Gastrocnemius medialis (tissue), 4 donors: ENCODE results near the gene COL4A1. TPM values are rescaled to one million over a fixed set of nuclear protein-coding genes. Genes with fewer than 3 reads are reported as not detected.

Experiments used
- ATAC-seq, 2 donors: fragments of 150-250 bp; one replicate each; pipeline ENCODE4 v1.9.1; 2016
- DNase-seq, 2 donors: peaks; one replicate each; pipeline ENCODE4 v3.0.0-alpha.2; 2019
- H3K27ac ChIP-seq, 4 donors: fragments of 200-600 bp; sonication (generic); 1 replicate in 1 of 4; 2 replicates in 3 of 4; pipeline ENCODE4 v1.5.1; 2016 to 2018; ENCODE audit warnings: mild to moderate bottlenecking in 2 of 4, moderate library complexity in 1 of 4
- H3K27me3 ChIP-seq, 3 donors: fragments of 200-600 bp; sonication (generic) in 2 of 3; 1 replicate in 1 of 3; 2 replicates in 2 of 3; pipeline versions ENCODE4 v1.5.1 to v1.6.0; 2016 to 2019; ENCODE audit warnings: mild to moderate bottlenecking in 1 of 3, moderate library complexity in 1 of 3
- H3K36me3 ChIP-seq, 2 donors: fragments of 200-600 bp; sonication (generic) in 1 of 2; one replicate each; pipeline ENCODE4 v1.5.1; 2017 to 2018
- H3K4me1 ChIP-seq, 2 donors: fragments of 200-600 bp; sonication (generic) in 1 of 2; one replicate each; pipeline ENCODE4 v1.5.1; 2016 to 2017; ENCODE audit warnings: mild to moderate bottlenecking in 2 of 2
- H3K4me3 ChIP-seq, 4 donors: fragments of 200-600 bp; sonication (generic) in 3 of 4; 1 replicate in 1 of 4; 2 replicates in 3 of 4; pipeline ENCODE4 v1.5.1; 2016 to 2019; ENCODE audit warnings: mild to moderate bottlenecking in 2 of 4
- H3K9me3 ChIP-seq, 3 donors: fragments of 200-600 bp; sonication (generic) in 2 of 3; 1 replicate in 1 of 3; 2 replicates in 2 of 3; pipeline ENCODE4 v1.5.1; 2016 to 2019
- CTCF ChIP-seq, 5 experiments: fragments of 450-650 bp in 3 of 5; fragments of 200-600 bp in 2 of 5; sonication (generic) in 2 of 5; IDR thresholded peaks in 4 of 5; conservative IDR thresholded peaks in 1 of 5; 1 replicate in 4 of 5; 2 replicates in 1 of 5; pipeline ENCODE4 v1.5.1; 2016 to 2019; ENCODE audit warnings: antibody characterized with exemption in 5 of 5, mild to moderate bottlenecking in 3 of 5, moderate library complexity in 3 of 5
- POLR2A ChIP-seq, 2 donors: fragments of 450-650 bp; IDR thresholded peaks; one replicate each; pipeline ENCODE4 v1.6.1; 2017; ENCODE audit warnings: antibody characterized with exemption in 2 of 2, mild to moderate bottlenecking in 2 of 2, moderate library complexity in 2 of 2
- in situ Hi-C, 4 donors: fragments of 200-750 bp; cut with MboI; loops; one replicate each; pipeline versions ENCODE4 v1.15.0 to v1.8.0; 2017; ENCODE audit warnings: low sequenced_read_pairs in 4 of 4
- intact Hi-C: fragments of 100-400 bp; cut with DNase I; formaldehyde crosslinking; loops from one replicate; pipeline ENCODE4 v1.15.1; 2023; ENCODE audit warnings: low total_unique reads
- total RNA-seq, 4 donors: library from RNA; depleted of rRNA; stranded (reverse); fragments of >200 nt; gene quantifications; one replicate each; pipeline versions ENCODE4 v1.1.0 to v1.2.3, GENCODE V29; 2016

COL4A1 gene
- total RNA-seq, 4 donors from 2014 or later: 60.5 to 127 (median 120) TPM

GRCh38 chr13:110228936-110229904 is 77.7 kb downstream of the COL4A1 start:
- Histone ChIP-seq H3K9me3 (no peaks in the 10 kb centered on the region), H3K27ac (peak overlapping the region; percentile 12 to 69 (median 66)), H3K4me1 (peaks cover 11 to 39% of the 10 kb centered on the region in 2 donors), H3K4me3 (no peak overlapping the region), H3K36me3 (no peaks in the 10 kb centered on the region), H3K27me3 (peaks cover 0 to 7% (median 0%) of the 10 kb centered on the region in 3 donors)
- no peak for TF ChIP-seq CTCF (IDR thresholded peaks at IDR 0.05 in 4 of 5, conservative IDR thresholded peaks at IDR 0.05 in 1 of 5)
- TF ChIP-seq POLR2A (IDR thresholded peaks at IDR 0.05): no peak
- no peak for ATAC-seq
- no peak for DNase-seq
- in situ Hi-C loops: loop anchor here in 2 of 4 donors (10.0 to 25.0 kb wide), 2 partner anchors 183 to 186 kb away; no protein-coding TSS in a partner anchor
- intact Hi-C loops: loop anchor here (5.0 kb wide), 1 partner anchor 73 kb away; no protein-coding TSS in a partner anchor

- H3K27me3 ChIP-seq: peaks cover 0 to 7% (median 0%) of the 10 kb centered on the region in 3 donors
- intact Hi-C loops: loop anchor here (5.0 kb wide), 1 partner anchor 74 kb away; no protein-coding TSS in a partner anchor
- H3K36me3 ChIP-seq: no peaks in the 10 kb centered on the region
- H3K4me3 ChIP-seq: no peak overlapping the region
- peaks cover 11 to 31% of the 10 kb centered on the region in 2 donors for H3K4me1 ChIP-seq
- H3K27ac ChIP-seq: peak overlapping the region; percentile 46 to 69 (median 66)
- in situ Hi-C loops: loop anchor here in 2 of 4 donors (10.0 to 25.0 kb wide), 2 partner anchors 184 to 187 kb away; no protein-coding TSS in a partner anchor
- TF ChIP-seq CTCF (IDR thresholded peaks at IDR 0.05 in 4 of 5, conservative IDR thresholded peaks at IDR 0.05 in 1 of 5): no peak
- TF ChIP-seq POLR2A (IDR thresholded peaks at IDR 0.05): no peak
- no peak for DNase-seq
- no peak for ATAC-seq
- no peaks in the 10 kb centered on the region for H3K9me3 ChIP-seq
These were observed 78.9 kb downstream of the COL4A1 start for GRCh38 chr13:110227864-110228643.

DNA sequence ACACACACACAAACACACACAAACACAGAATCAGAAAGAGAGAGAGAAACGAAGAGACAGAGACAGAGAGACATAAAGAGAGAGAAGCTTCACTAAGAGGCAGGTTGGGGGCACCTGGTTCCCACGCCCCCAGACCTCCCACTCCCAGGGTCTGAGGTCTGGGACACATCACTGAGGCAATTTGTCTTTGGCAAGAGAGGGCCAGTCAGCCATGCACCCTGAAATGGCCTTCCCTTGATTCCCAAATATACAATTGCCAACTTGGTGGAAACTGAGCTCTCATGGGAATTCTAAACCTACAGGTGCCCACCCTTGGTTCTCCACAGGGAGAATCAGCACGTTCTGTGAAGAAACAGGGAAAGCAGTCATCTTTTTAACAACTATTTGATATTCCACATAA is 79.5 kb downstream of the COL4A1 start:
- in situ Hi-C loops (loop anchor here in 2 of 4 donors (10.0 to 25.0 kb wide), 2 partner anchors 185 to 187 kb away; no protein-coding TSS in a partner anchor), intact Hi-C loops (loop anchor here (5.0 kb wide), 1 partner anchor 75 kb away; no protein-coding TSS in a partner anchor)
- Histone ChIP-seq H3K9me3 (no peaks in the 10 kb centered on the region), H3K27ac (peak overlapping the region; percentile 46 to 69 (median 66)), H3K36me3 (no peaks in the 10 kb centered on the region), H3K27me3 (peaks cover 0 to 7% (median 0%) of the 10 kb centered on the region in 3 donors), H3K4me3 (no peak overlapping the region), H3K4me1 (peaks cover 11 to 25% of the 10 kb centered on the region in 2 donors)
- no peak for TF ChIP-seq POLR2A (IDR thresholded peaks at IDR 0.05)
- no peak for TF ChIP-seq CTCF (IDR thresholded peaks at IDR 0.05 in 4 of 5, conservative IDR thresholded peaks at IDR 0.05 in 1 of 5)
- ATAC-seq (no peak), DNase-seq (no peak)
